GDM1 (cell line): ENCODE measurements around the gene AMDHD1.

Experiments used
- DNase-seq: peaks from one replicate; lab custom pipeline; 2025; lab: John Stamatoyannopoulos, UW

AMDHD1 gene

DNA sequence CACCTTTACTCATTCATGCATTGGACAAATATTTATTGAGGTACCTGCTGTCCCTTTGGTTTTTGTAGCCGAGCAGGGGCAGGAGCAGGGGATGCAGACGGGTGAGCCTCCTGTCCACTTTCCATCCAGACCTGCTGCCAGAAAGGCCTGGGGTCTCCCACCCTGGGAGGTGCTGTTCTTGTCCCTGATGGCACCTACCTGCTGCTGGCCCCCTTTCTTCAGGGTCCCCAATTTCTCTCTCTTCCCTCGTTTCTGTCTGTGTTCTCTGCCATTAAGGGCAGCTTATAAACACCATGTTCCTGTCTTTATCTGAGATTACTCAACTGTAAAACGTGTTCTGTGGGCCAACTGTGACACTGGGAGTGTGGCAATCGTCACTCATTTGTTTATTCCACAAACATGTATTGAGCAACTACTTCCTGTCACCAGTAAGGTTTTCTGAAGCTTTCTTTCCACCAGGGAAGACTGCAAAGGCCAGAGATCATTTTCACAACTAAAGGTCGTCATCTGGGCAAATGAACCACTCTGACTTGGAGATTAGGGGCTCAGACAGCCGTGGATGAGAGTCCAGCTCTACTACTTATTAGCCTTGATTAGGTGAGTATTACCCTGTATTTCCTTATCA, 53.0 kb downstream of the AMDHD1 start, which contains the start of gene HAL:
TSS of gene HAL (minus strand) at position 311 of the 625 bp plus-strand sequence. CDS start 434 bp downstream, outside the sequence.
- DNase-seq: no peak

GRCh38 chr12:95997276-95997675, 54.1 kb downstream of the AMDHD1 start:
- no peak for DNase-seq

DNA sequence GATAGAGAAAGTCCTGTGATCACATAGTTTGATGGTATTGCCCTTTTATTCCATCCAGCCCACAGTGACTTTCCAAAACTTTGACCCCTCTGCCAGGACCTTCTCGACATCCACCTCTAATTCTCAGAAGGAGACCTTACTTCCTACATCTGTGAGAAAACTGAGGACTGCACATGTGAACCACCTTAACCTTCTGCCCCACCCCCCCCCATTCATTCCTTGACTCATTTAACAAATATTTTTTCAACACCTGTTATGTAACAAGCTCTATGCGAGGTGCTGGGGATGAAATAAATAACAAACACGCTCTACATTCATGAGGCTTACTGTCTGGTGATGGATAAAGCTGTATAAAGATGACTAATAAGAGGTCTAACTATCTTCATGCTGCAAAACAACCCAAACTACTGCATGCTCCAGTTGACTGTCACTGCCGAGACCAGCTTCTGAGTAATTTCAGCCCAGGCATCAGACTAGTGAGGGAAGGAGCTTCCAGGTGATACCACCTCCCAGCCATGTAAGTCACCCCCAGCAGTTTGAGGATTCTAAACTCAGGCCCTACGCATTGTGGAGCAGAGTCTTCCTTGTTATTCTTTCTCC, 54.9 kb downstream of the AMDHD1 start:
- no peak for DNase-seq

GRCh38 chr12:95998611-95999286, 55.6 kb downstream of the AMDHD1 start:
- peak; percentile 45 for DNase-seq

DNA sequence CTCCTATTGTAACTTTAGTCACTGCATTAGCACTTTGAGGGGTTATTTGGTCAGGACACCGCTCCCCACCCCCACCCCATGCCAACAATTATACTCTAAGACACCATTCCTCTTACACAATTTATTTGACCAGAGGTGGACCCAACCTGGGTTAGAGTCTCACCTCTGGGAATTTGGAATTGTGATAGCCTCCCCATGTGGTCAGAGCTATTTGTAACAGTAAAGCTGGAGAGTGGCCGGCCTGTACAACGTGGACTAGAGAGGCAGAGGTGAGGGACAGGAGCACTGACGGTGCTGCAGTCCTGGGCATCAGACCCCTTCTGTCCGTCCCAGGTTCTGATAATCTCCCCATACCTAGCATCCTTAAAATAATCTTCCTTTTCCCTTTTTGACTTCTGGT, 56.4 kb downstream of the AMDHD1 start:
- DNase-seq: no peak

DNA sequence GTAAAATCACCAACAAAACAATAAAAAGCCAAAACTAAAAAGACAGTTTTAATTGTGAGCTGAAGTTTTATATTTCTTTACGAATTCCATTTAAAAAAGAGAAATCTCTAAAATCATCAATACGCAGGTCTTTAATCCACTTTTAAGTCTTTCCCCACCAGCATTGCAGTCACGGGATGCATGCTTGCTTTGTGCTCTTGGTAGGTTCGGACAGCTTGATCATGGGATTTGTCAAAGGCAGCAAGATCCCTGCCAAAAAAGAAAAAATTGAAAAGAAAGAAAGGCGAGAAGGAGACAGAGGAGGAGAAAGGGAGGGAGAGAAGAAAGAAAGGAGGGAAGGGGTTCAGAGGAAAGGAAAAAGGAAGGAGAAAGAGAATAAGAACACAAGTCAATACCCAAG, 57.7 kb downstream of the AMDHD1 start:
- no peak for DNase-seq

DNA sequence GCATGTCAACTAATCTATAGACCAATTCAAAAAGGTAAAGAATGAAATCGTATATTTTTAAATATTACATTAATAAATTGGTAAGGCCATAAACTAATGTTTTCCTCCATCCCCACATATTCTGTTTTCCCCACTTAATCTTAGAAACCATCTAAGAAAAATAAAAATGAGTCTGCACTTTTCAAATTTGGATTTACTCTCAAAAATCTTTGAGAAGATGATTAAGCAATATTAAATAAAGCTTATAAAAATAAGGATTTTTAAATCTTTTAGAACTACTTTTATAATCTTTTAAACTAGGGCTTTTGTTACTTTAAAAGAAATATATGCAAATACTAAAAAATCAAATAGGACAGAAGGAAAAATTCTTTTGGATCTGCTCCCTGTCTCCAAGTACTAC, 63.6 kb downstream of the AMDHD1 start:
- DNase-seq: no peak

DNA sequence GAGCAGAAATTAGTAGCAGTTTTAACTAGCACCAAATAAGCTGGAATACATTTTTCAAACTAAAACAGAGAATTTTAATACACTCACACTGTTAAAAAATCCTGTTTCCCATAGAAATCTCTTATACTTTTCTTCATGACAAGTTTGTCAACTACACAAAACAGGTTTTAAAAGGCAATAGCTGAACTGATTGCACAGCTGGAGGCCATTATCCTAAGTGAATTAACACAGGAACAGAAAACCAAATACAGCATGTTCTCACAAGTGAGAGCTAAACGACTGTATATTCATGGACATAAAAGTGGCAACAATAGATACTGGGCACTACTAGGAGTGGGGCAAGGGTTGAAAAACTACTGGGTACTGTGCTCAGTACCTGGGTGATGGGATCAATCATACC, 64.6 kb downstream of the AMDHD1 start:
- no peak for DNase-seq

DNA sequence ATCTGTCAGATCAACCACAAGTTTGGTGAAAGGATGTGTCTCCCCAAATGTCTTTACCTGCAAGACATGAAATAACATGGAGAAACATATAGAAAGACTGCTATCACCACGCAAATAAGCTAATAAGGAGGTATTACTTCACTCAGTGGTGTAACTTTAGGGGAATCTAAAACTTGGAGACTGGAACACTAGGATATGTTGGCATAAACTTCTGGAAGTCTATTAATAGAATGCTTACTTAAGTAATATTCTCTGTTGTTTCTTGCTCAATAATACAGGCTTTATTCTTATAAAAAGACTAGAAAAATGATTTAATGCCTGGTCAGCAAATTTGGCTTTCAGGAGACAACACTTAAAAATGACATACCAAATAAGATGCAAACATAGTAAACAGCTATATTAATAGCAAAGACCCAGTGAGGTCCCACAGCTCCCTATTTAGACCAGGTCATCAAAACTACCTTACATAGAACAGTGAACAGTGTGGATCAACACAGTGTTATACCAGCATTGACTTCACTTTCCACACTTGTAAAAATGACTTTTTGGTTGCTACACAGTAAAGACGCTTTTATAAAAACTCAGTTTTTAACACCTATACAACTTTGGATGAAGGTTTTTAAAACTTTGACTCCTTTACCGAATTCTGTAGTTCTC, 71.9 kb downstream of the AMDHD1 start:
- no peak for DNase-seq

DNA sequence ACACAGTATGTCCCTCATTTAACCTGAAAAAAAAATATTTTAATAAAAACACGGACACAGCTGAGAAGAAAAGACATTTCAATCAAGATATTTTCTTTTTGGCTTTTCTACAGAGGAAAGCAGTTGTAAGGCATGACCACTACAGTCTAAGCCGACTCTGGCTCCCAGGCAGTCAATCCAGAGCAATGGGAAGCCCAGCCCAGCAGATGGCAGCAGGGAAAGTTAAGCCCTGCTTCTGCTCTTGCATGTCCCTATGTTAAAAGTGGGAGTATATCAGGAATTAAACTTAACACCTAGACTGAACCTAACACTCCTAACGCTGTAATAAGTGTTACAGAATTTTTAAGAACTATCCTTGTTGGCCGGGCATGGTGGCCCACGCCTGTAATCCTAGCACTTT, 72.5 kb downstream of the AMDHD1 start:
- DNase-seq: no peak
